HG03139 (cell line): ENCODE results near the gene MTFP1.
"Not testable (repeated sequence)": the region's sequence is repeated elsewhere in the genome, so short reads cannot be mapped to it uniquely, and the experiment has no call there.

Experiments
- ATAC-seq: cut with Tn5 transposase; IDR thresholded peaks from one replicate; pipeline ENCODE4 v1.9.1; 2021; ENCODE audit not compliant: unreplicated experiment

MTFP1 gene

GRCh38 chr22:30424534-30425326 is 838 bp upstream of the MTFP1 start:
- ATAC-seq = no peak

- ATAC-seq = no peak
Measured at GRCh38 chr22:30425327-30425615, 297 bp upstream of the MTFP1 start.

GRCh38 chr22:30426388-30427353 is 1.1 kb downstream of the MTFP1 start:
- ATAC-seq = no peak

GRCh38 chr22:30427871-30428270 is 2.3 kb downstream of the MTFP1 start:
- no peak for ATAC-seq

GRCh38 chr22:30429887-30430286 is 4.3 kb downstream of the MTFP1 start:
- ATAC-seq = no peak

GRCh38 chr22:30430933-30431332 is 5.4 kb downstream of the MTFP1 start:
- no peak for ATAC-seq

GRCh38 chr22:30432096-30432495 is 6.5 kb downstream of the MTFP1 start:
- ATAC-seq = no peak

GRCh38 chr22:30432520-30432919 is 7.0 kb downstream of the MTFP1 start:
- ATAC-seq = no peak

- ATAC-seq = no peak
Measured at GRCh38 chr22:30433227-30433626, 7.7 kb downstream of the MTFP1 start.

GRCh38 chr22:30433773-30434172 is 8.2 kb downstream of the MTFP1 start:
- ATAC-seq = no peak

GRCh38 chr22:30434843-30435242 is 9.3 kb downstream of the MTFP1 start:
- ATAC-seq = no peak

- ATAC-seq = no peak
Measured at GRCh38 chr22:30435674-30436126, 10.1 kb downstream of the MTFP1 start.

GRCh38 chr22:30436196-30436595 is 10.6 kb downstream of the MTFP1 start:
- ATAC-seq = no peak

- ATAC-seq = no peak
Measured at GRCh38 chr22:30438559-30438958, 13.0 kb downstream of the MTFP1 start.

- ATAC-seq = no peak
Measured at GRCh38 chr22:30439226-30439625, 13.7 kb downstream of the MTFP1 start.

- no peak for ATAC-seq
Measured at GRCh38 chr22:30439836-30440235, 14.3 kb downstream of the MTFP1 start.

- ATAC-seq = no peak
Measured at GRCh38 chr22:30441088-30441487, 15.5 kb downstream of the MTFP1 start.

- ATAC-seq = no peak
Measured at GRCh38 chr22:30444632-30445437, 19.3 kb downstream of the MTFP1 start.

- ATAC-seq = no peak
Measured at GRCh38 chr22:30445438-30446145, 20.0 kb downstream of the MTFP1 start.

GRCh38 chr22:30447656-30448055 is 22.1 kb downstream of the MTFP1 start:
- no peak for ATAC-seq

GRCh38 chr22:30451488-30451887 is 25.9 kb downstream of the MTFP1 start:
- not testable (repeated sequence) for ATAC-seq
